Neuronal stem cell (in vitro differentiated cells): ENCODE data around the gene MADD.
A peak's percentile ranks its signal among the peaks of the same experiment; 100 is the strongest.

Source experiments
- DNase-seq: peaks from one replicate; pipeline ENCODE4 v3.0.0-alpha.2; 2013; ENCODE audit warnings: low spot score
- H2AFZ ChIP-seq: one replicate; pipeline ENCODE4 v1.6.1; 2013; ENCODE audit warnings: mild to moderate bottlenecking, low read length, inconsistent platforms
- H2AK5ac ChIP-seq: 2 replicates; pipeline ENCODE4 v1.6.1; 2013; ENCODE audit warnings: low read depth, mild to moderate bottlenecking, inconsistent platforms, low read length, moderate library complexity, mixed read lengths
- H2BK120ac ChIP-seq: 2 replicates; pipeline ENCODE4 v1.6.1; 2013; ENCODE audit warnings: low read depth, mild to moderate bottlenecking, inconsistent platforms, low read length, moderate library complexity, mixed read lengths
- H2BK12ac ChIP-seq: one replicate; pipeline ENCODE4 v1.6.1; 2013; ENCODE audit warnings: low read length, inconsistent platforms
- H2BK15ac ChIP-seq: 2 replicates; pipeline ENCODE4 v1.6.1; 2013; ENCODE audit warnings: mild to moderate bottlenecking, low read length, inconsistent platforms, mixed read lengths
- H2BK5ac ChIP-seq: one replicate; pipeline ENCODE4 v1.6.1; 2013; ENCODE audit warnings: inconsistent platforms, mild to moderate bottlenecking, low read length, moderate library complexity
- H3K14ac ChIP-seq: one replicate; pipeline ENCODE4 v1.6.1; 2013; ENCODE audit warnings: low read length, inconsistent platforms
- H3K18ac ChIP-seq: 2 replicates; pipeline ENCODE4 v1.6.1; 2013; ENCODE audit warnings: low read length, inconsistent platforms
- H3K23ac ChIP-seq: 2 replicates; pipeline ENCODE4 v1.6.1; 2013; ENCODE audit warnings: low read depth, mild to moderate bottlenecking, mixed read lengths, low read length, inconsistent platforms; ENCODE audit not compliant: poor library complexity
- H3K27ac ChIP-seq: replicated peaks from 3 replicates; pipeline ENCODE4 v1.5.1; 2013; ENCODE audit warnings: low read length, inconsistent platforms
- H3K27me3 ChIP-seq, 3 experiments: 2 replicates each; pipeline ENCODE4 v1.6.1; 2013; ENCODE audit warnings: low read length in 3 of 3, mild to moderate bottlenecking in 2 of 3, inconsistent platforms in 1 of 3, low read depth in 1 of 3, mixed read lengths in 1 of 3, moderate library complexity in 1 of 3; ENCODE audit not compliant: control insufficient read depth in 3 of 3, insufficient read depth in 3 of 3
- H3K36me3 ChIP-seq, 2 donors: replicated peaks in 1 of 2; 2 replicates each; pipeline ENCODE4 v1.6.1; 2013; ENCODE audit warnings: low read length in 2 of 2; ENCODE audit not compliant: control insufficient read depth in 2 of 2, insufficient read depth in 2 of 2
- H3K4ac ChIP-seq: 2 replicates; pipeline ENCODE4 v1.6.1; 2013; ENCODE audit warnings: inconsistent platforms, mild to moderate bottlenecking, low read length, moderate library complexity
- H3K4me1 ChIP-seq, 2 donors: 1 replicate in 1 of 2; 2 replicates in 1 of 2; pipeline ENCODE4 v1.6.1; 2013; ENCODE audit warnings: low read length in 2 of 2, low read depth in 1 of 2; ENCODE audit not compliant: control insufficient read depth in 2 of 2, insufficient read depth in 1 of 2
- H3K4me2 ChIP-seq: one replicate; pipeline ENCODE4 v1.6.1; 2013; ENCODE audit warnings: mild to moderate bottlenecking, low read length, inconsistent platforms; ENCODE audit not compliant: insufficient read depth, poor library complexity, severe bottlenecking
- H3K4me3 ChIP-seq, 2 donors: 2 replicates each; pipeline ENCODE4 v1.5.1; 2013; ENCODE audit warnings: low read length in 2 of 2, mild to moderate bottlenecking in 2 of 2, inconsistent platforms in 1 of 2, moderate library complexity in 1 of 2
- H3K79me1 ChIP-seq: one replicate; pipeline ENCODE4 v1.6.1; 2013; ENCODE audit warnings: low read depth, mild to moderate bottlenecking, inconsistent platforms, low read length, moderate library complexity
- H3K9ac ChIP-seq: one replicate; pipeline ENCODE4 v1.6.1; 2013; ENCODE audit warnings: mild to moderate bottlenecking, low read depth, low read length, inconsistent platforms; ENCODE audit not compliant: poor library complexity
- H3K9me3 ChIP-seq, 2 donors: replicated peaks in 1 of 2; 2 replicates each; pipeline versions ENCODE3 to v1.6.1; 2013; ENCODE audit warnings: low read length in 2 of 2, mild to moderate bottlenecking in 2 of 2, inconsistent platforms in 1 of 2, low read depth in 1 of 2, mixed read lengths in 1 of 2, moderate library complexity in 1 of 2; ENCODE audit not compliant: control insufficient read depth in 2 of 2, insufficient read depth in 1 of 2
- H4K8ac ChIP-seq: one replicate; pipeline ENCODE4 v1.6.1; 2013; ENCODE audit warnings: low read depth, mild to moderate bottlenecking, inconsistent platforms, low read length, moderate library complexity
- H4K91ac ChIP-seq: one replicate; pipeline ENCODE4 v1.6.1; 2013; ENCODE audit warnings: low read length, low read depth, mild to moderate bottlenecking, inconsistent platforms; ENCODE audit not compliant: poor library complexity
- WGBS, 2 donors: extraction: QIAGEN DNeasy Blood & Tissue Kit; methylation state at CpG; one replicate each; pipeline ENCODE4 v1.1.7; 2013; ENCODE audit warnings: missing lambda C conversion rate in 2 of 2, mixed read lengths in 1 of 2; ENCODE audit not compliant: insufficient read length in 2 of 2, insufficient replicate concordance in 1 of 2; ENCODE audit errors: extremely low coverage in 2 of 2; 5-methylcytosine and 5-hydroxymethylcytosine counted together

Gene MADD

GRCh38 chr11:47264521-47264920, 5.4 kb upstream of the MADD start:
- Histone ChIP-seq H3K14ac (no peak overlapping the region), H4K91ac (no peak overlapping the region), H3K27me3 (no peaks in the 10 kb centered on the region), H2AK5ac (no peak overlapping the region), H2BK120ac (no peak overlapping the region), H3K79me1 (no peaks in the 10 kb centered on the region), H3K4me1 (peaks cover 11 to 15% of the 10 kb centered on the region in 2 donors), H3K27ac (no peak overlapping the region), H2BK15ac (no peak overlapping the region), H3K4me3 (no peak overlapping the region), H2BK5ac (no peak overlapping the region), H4K8ac (no peak overlapping the region), H2BK12ac (no peak overlapping the region), H2AFZ (no peak overlapping the region), H3K9ac (no peak overlapping the region), H3K4ac (no peak overlapping the region), H3K18ac (no peak overlapping the region), H3K23ac (no peak overlapping the region), H3K9me3 (no peaks in the 10 kb centered on the region), H3K4me2 (no peak overlapping the region), H3K36me3 (peaks cover 0 to 4% of the 10 kb centered on the region in 2 donors)
- WGBS, 2 donors: no CpG with 5 or more reads among the region's 4 CpGs
- no peak for DNase-seq

GRCh38 chr11:47267876-47268275, 2.1 kb upstream of the MADD start:
- Histone ChIP-seq H3K4me1 (peaks cover 19 to 31% of the 10 kb centered on the region in 2 donors), H3K4me3 (no peak overlapping the region), H3K27ac (no peak overlapping the region), H3K9ac (no peak overlapping the region), H3K4ac (no peak overlapping the region), H3K36me3 (no peaks in the 10 kb centered on the region), H2AK5ac (no peak overlapping the region), H2BK15ac (no peak overlapping the region), H2BK120ac (no peak overlapping the region), H2BK5ac (no peak overlapping the region), H4K91ac (no peak overlapping the region), H3K23ac (no peak overlapping the region), H3K27me3 (no peaks in the 10 kb centered on the region), H4K8ac (no peak overlapping the region), H3K14ac (no peak overlapping the region), H3K9me3 (no peaks in the 10 kb centered on the region), H2AFZ (peak overlapping the region; percentile 95), H2BK12ac (no peak overlapping the region), H3K4me2 (no peak overlapping the region), H3K18ac (no peak overlapping the region), H3K79me1 (peaks cover 2% of the 10 kb centered on the region)
- no peak for DNase-seq
- no CpG with 5 or more reads among the region's 6 CpGs for WGBS, 2 donors

- H3K14ac ChIP-seq: no peak overlapping the region
- H3K27ac ChIP-seq: peak overlapping the region; percentile 83
- H3K4me1 ChIP-seq: peaks cover 19 to 31% of the 10 kb centered on the region in 2 donors
- no CpG with 5 or more reads among the region's 13 CpGs for WGBS, 2 donors
- no peak overlapping the region for H2BK12ac ChIP-seq
- no peak overlapping the region for H4K8ac ChIP-seq
- no peak overlapping the region for H2BK15ac ChIP-seq
- H4K91ac ChIP-seq: no peak overlapping the region
- H3K27me3 ChIP-seq: no peaks in the 10 kb centered on the region
- H3K79me1 ChIP-seq: peaks cover 2% of the 10 kb centered on the region
- H3K9ac ChIP-seq: no peak overlapping the region
- H3K23ac ChIP-seq: no peak overlapping the region
- H3K9me3 ChIP-seq: no peaks in the 10 kb centered on the region
- H3K4ac ChIP-seq: no peak overlapping the region
- no peak overlapping the region for H2BK5ac ChIP-seq
- no peak overlapping the region for H2AK5ac ChIP-seq
- no peak overlapping the region for H3K4me2 ChIP-seq
- DNase-seq: no peak
- H2BK120ac ChIP-seq: no peak overlapping the region
- H3K18ac ChIP-seq: no peak overlapping the region
- H3K36me3 ChIP-seq: no peaks in the 10 kb centered on the region
- H3K4me3 ChIP-seq: peak overlapping the region in 1 of 2 donors; percentile 61
- H2AFZ ChIP-seq: peak overlapping the region; percentile 95
Observed at GRCh38 chr11:47268448-47269001, 1.4 kb upstream of the MADD start.

- Histone ChIP-seq H3K9me3 (no peaks in the 10 kb centered on the region), H3K36me3 (peaks cover 0 to 5% of the 10 kb centered on the region in 2 donors), H2BK15ac (no peak overlapping the region), H4K91ac (no peak overlapping the region), H2AFZ (peak overlapping the region; percentile 95), H3K9ac (peak overlapping the region; percentile 84), H3K79me1 (peaks cover 2% of the 10 kb centered on the region), H3K4me2 (peak overlapping the region; percentile 59), H3K4me1 (peaks cover 19 to 31% of the 10 kb centered on the region in 2 donors), H3K14ac (no peak overlapping the region), H3K18ac (peak overlapping the region; percentile 98), H3K27ac (peak overlapping the region; percentile 98), H2BK120ac (peak overlapping the region; percentile 42), H2BK5ac (peak overlapping the region; percentile 48), H4K8ac (no peak overlapping the region), H3K27me3 (no peaks in the 10 kb centered on the region), H2AK5ac (no peak overlapping the region), H3K4me3 (peak overlapping the region; percentile 61 to 97), H2BK12ac (no peak overlapping the region), H3K23ac (peak overlapping the region; percentile 59), H3K4ac (no peak overlapping the region)
- no CpG with 5 or more reads among the region's 52 CpGs for WGBS, 2 donors
- DNase-seq: peak; percentile 87
Observed at GRCh38 chr11:47269002-47269828, 718 bp upstream of the MADD start.
